Astrocyte of the cerebellum (primary cell): ENCODE results near the gene C2orf81.

Experiments
- DNase-seq: peaks from one replicate; pipeline ENCODE4 v3.0.0-alpha.2; 2011; ENCODE audit warnings: low read depth
- H3K4me3 ChIP-seq: 2 replicates; pipeline ENCODE4 v1.5.1; 2011; ENCODE audit warnings: mild to moderate bottlenecking, low read depth, low read length, moderate library complexity
- CTCF ChIP-seq: IDR thresholded peaks from 2 replicates; pipeline ENCODE4 v1.5.1; 2012; ENCODE audit warnings: low read length, low read depth, moderate library complexity, mild to moderate bottlenecking; ENCODE audit errors: missing control alignments
- in situ Hi-C: cut with HindIII; loops from 2 replicates; pipeline ENCODE4 v1.10.0; 2017; ENCODE audit warnings: low sequenced_read_pairs

Gene C2orf81

GRCh38 chr2:74458938-74459363, 37.5 kb upstream of the C2orf81 start:
- TF ChIP-seq CTCF: no peak
- in situ Hi-C loops: no loop called here
- DNase-seq: no peak

GRCh38 chr2:74458132-74458937, 36.9 kb upstream of the C2orf81 start, which contains the start of gene WBP1:
WBP1 (plus strand) TSS chr2:74458438; CDS start chr2:74458603, 165 bp downstream.
- peak within 1 kb of the TSS; percentile 62 for H3K4me3 ChIP-seq
- DNase-seq: peak; percentile 100
- no peak for TF ChIP-seq CTCF
- in situ Hi-C loops: no loop called here

More at GRCh38 chr2:74458938-74459363, 37.5 kb upstream of the C2orf81 start:
- H3K4me3 ChIP-seq: peak overlapping the region; percentile 62

- in situ Hi-C loops: no loop called here
- TF ChIP-seq CTCF: no peak
- peak overlapping the region; percentile 62 for H3K4me3 ChIP-seq
- no peak for DNase-seq
Observed at GRCh38 chr2:74457549-74458131, 36.2 kb upstream of the C2orf81 start.

GRCh38 chr2:74457129-74457548, 35.7 kb upstream of the C2orf81 start:
- in situ Hi-C loops: no loop called here

GRCh38 chr2:74454654-74455511, 33.5 kb upstream of the C2orf81 start, which contains the start of gene INO80B:
INO80B (plus strand) TSS chr2:74455087; CDS start chr2:74455117, 30 bp downstream.
- DNase-seq: peak; percentile 97
- in situ Hi-C loops: no loop called here
- no peak for TF ChIP-seq CTCF
- H3K4me3 ChIP-seq: peak within 1 kb of the TSS; percentile 88

More at GRCh38 chr2:74457129-74457548, 35.7 kb upstream of the C2orf81 start:
- no peak for TF ChIP-seq CTCF
- H3K4me3 ChIP-seq: peak overlapping the region; percentile 62
- DNase-seq: no peak
